Lower leg skin (tissue), 3 donors: ENCODE data around the gene TBC1D12.

ENCODE experiments used
- CTCF ChIP-seq, 3 donors: fragments of 450-650 bp; IDR thresholded peaks; one replicate each; pipeline ENCODE4 v1.5.1; 2016; ENCODE audit warnings: antibody characterized with exemption in 3 of 3, mild to moderate bottlenecking in 3 of 3, moderate library complexity in 2 of 3
- POLR2A ChIP-seq, 2 donors: fragments of 450-650 bp; IDR thresholded peaks; one replicate each; pipeline ENCODE4 v1.6.1; 2016 to 2017; ENCODE audit warnings: antibody characterized with exemption in 2 of 2, mild to moderate bottlenecking in 1 of 2, moderate library complexity in 1 of 2

- no peak for TF ChIP-seq POLR2A (IDR thresholded peaks at IDR 0.05)
- no peak for TF ChIP-seq CTCF (IDR thresholded peaks at IDR 0.05)
These were observed 176.4 kb downstream of the TBC1D12 start for GRCh38 chr10:94578790-94579189.
